Left ventricle myocardium inferior (tissue), 1 donor: ENCODE results near the gene POPDC2. TPM values are rescaled to one million over a fixed set of nuclear protein-coding genes. Genes with fewer than 3 reads are reported as not detected.
A peak's percentile ranks its signal among the peaks of the same experiment; 100 is the strongest.

ENCODE experiments used
- DNase-seq: peaks from one replicate; pipeline ENCODE4 v3.0.0-alpha.2; 2020
- H3K27ac ChIP-seq: fragments of 200-600 bp; replicated peaks from 2 replicates; pipeline ENCODE4 v1.8.0; 2021
- H3K27me3 ChIP-seq: fragments of 200-600 bp; 2 replicates; pipeline ENCODE4 v1.8.0; 2021; ENCODE audit warnings: low read depth
- H3K36me3 ChIP-seq: fragments of 200-600 bp; 2 replicates; pipeline ENCODE4 v1.8.0; 2021
- H3K4me1 ChIP-seq: fragments of 200-600 bp; 2 replicates; pipeline ENCODE4 v1.8.0; 2021
- H3K4me3 ChIP-seq: fragments of 200-600 bp; 2 replicates; pipeline ENCODE4 v1.8.0; 2021; ENCODE audit warnings: mild to moderate bottlenecking, moderate library complexity
- H3K9me3 ChIP-seq: fragments of 200-600 bp; replicated peaks from 2 replicates; pipeline ENCODE4 v1.8.0; 2021
- intact Hi-C: fragments of 100-400 bp; cut with micrococcal nuclease; formaldehyde crosslinking; loops from one replicate; pipeline ENCODE4 v1.11.0; 2022
- total RNA-seq: library from RNA; stranded (reverse); fragmentation: NEBNext Ultra II Directional; extraction: Animal tissue kit (Norgen Biotek cat#: 25700); gene quantifications from one replicate; pipeline ENCODE4 v1.2.1, GENCODE V29; 2021
- TF ChIP-seq, protein P1 (sequence below): fragments of 200-600 bp; IDR thresholded peaks from 2 replicates; pipeline ENCODE4 v1.8.0; 2021; ENCODE audit warnings: antibody characterized with exemption, mild to moderate bottlenecking, borderline replicate concordance
- donor health status: DM: no; HTN: yes; CAD: no; lungs with severe emphysema.

POPDC2 gene
- total RNA-seq, 1 donor from 2014 or later: 512 TPM

DNA sequence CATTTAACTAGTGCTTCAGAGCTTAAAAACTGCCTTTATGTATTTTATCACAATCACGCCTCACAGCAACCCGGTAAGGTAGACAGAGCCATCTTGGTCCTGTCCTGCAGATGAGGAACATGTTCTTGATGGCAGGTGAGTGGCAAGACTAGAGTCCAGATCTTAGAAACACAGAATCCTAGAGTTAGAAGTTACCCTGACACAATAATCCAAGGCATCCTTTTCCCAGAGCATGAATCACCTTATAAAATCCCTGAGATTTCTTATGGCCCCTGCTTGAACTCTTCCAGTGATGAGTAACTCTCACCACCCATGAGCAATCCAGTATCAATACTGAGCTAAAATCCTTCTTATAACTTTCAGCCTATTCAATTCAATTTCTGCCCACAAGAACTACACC, 16.9 kb downstream of the POPDC2 start:
- TF ChIP-seq, protein P1, sequence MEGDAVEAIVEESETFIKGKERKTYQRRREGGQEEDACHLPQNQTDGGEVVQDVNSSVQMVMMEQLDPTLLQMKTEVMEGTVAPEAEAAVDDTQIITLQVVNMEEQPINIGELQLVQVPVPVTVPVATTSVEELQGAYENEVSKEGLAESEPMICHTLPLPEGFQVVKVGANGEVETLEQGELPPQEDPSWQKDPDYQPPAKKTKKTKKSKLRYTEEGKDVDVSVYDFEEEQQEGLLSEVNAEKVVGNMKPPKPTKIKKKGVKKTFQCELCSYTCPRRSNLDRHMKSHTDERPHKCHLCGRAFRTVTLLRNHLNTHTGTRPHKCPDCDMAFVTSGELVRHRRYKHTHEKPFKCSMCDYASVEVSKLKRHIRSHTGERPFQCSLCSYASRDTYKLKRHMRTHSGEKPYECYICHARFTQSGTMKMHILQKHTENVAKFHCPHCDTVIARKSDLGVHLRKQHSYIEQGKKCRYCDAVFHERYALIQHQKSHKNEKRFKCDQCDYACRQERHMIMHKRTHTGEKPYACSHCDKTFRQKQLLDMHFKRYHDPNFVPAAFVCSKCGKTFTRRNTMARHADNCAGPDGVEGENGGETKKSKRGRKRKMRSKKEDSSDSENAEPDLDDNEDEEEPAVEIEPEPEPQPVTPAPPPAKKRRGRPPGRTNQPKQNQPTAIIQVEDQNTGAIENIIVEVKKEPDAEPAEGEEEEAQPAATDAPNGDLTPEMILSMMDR: no peak
- Histone ChIP-seq H3K27ac (peak overlapping the region; percentile 94), H3K27me3 (no peaks in the 10 kb centered on the region), H3K4me3 (peak overlapping the region; percentile 18), H3K4me1 (peaks cover 98% of the 10 kb centered on the region), H3K9me3 (no peaks in the 10 kb centered on the region), H3K36me3 (peaks cover 46% of the 10 kb centered on the region)
- no peak for DNase-seq
- intact Hi-C loops: no loop called here

- H3K9me3 ChIP-seq: no peaks in the 10 kb centered on the region
- H3K36me3 ChIP-seq: peaks cover 45% of the 10 kb centered on the region
- H3K4me1 ChIP-seq: peaks cover 98% of the 10 kb centered on the region
- intact Hi-C loops: no loop called here
- H3K27ac ChIP-seq: peak overlapping the region; percentile 94
- no peak for DNase-seq
- H3K27me3 ChIP-seq: no peaks in the 10 kb centered on the region
- TF ChIP-seq, protein P1: no peak
- peak overlapping the region; percentile 18 for H3K4me3 ChIP-seq
These were observed 17.5 kb downstream of the POPDC2 start for GRCh38 chr3:119642746-119643473.

DNA sequence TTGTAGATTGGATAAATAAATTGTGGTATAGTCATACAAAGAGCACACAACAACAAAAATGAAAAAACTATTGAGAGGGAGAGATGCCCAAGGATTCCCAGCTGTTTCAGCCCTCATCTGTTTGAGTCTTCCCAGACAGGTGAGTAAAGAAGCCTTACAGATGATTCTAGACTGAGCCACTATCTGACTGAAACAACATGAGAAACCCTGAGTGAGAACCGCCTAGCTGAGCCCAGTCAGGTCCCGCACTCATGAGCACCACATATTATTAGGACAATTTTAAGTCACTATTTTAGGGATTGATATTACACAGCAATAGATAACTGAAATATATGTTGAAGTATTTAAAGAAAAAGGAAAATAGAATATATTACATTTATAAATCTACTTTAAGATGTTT, 19.0 kb downstream of the POPDC2 start:
- Histone ChIP-seq H3K27me3 (no peaks in the 10 kb centered on the region), H3K4me1 (peaks cover 98% of the 10 kb centered on the region), H3K27ac (peak overlapping the region; percentile 94), H3K9me3 (no peaks in the 10 kb centered on the region), H3K36me3 (peaks cover 45% of the 10 kb centered on the region), H3K4me3 (no peak overlapping the region)
- TF ChIP-seq, protein P1: no peak
- intact Hi-C loops: no loop called here
- no peak for DNase-seq

DNA sequence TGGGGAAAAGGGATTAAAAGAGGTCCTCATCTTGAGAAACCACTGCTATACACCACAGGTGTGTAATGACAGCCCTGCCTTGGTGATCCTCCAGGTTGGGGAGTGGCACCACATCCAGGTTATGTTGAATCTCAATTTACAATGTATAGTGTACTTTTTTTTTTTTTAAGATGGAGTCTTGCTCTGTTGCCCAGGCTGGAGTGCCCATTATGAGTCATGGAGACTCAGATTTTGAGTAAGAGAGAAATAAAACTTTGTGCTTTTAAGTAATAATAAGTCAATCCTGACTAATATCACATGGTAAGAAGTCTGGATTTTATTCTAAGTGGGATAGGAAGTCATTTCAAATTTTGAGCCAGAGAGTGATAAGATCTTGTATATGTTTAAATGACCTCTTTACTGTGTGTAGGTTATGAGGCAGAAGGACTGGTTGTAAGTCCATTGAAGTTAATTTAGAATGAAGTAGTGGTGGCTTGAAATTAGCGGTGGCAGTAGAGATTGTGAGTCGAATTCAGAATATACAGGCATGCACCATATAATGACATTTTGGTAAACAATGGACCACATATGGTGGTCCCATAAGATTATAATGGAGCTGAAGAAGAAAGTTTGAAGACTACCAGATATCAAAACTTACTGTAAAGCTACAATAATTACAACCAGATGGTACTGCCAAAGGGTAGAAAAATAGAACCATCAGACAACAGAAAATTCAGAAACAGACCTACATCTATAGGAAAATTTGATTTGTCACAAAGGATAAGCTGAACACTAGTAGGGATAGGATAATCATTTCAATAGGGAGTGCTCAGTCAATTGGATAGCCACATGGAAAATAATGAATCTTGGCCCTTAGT, 20.7 kb downstream of the POPDC2 start:
- intact Hi-C loops: no loop called here
- H3K36me3 ChIP-seq: peaks cover 45% of the 10 kb centered on the region
- H3K4me1 ChIP-seq: peaks cover 96% of the 10 kb centered on the region
- H3K27ac ChIP-seq: peak overlapping the region; percentile 90
- TF ChIP-seq, protein P1: no peak
- no peaks in the 10 kb centered on the region for H3K9me3 ChIP-seq
- no peaks in the 10 kb centered on the region for H3K27me3 ChIP-seq
- H3K4me3 ChIP-seq: no peak overlapping the region
- no peak for DNase-seq

- DNase-seq: no peak
- Histone ChIP-seq H3K27me3 (no peaks in the 10 kb centered on the region), H3K36me3 (peaks cover 30% of the 10 kb centered on the region), H3K4me3 (peak overlapping the region; percentile 18), H3K4me1 (peaks cover 78% of the 10 kb centered on the region), H3K9me3 (no peaks in the 10 kb centered on the region), H3K27ac (peak overlapping the region; percentile 90)
- TF ChIP-seq, protein P1: no peak
- intact Hi-C loops: no loop called here
These were observed 22.5 kb downstream of the POPDC2 start for GRCh38 chr3:119637679-119638477.
